Peyer's patch (tissue), 4 donors: ENCODE results near the gene MDC1.

Experiments used
- POLR2A ChIP-seq, 2 donors: fragments of 450-650 bp; IDR thresholded peaks; one replicate each; pipeline ENCODE4 v1.5.1; 2017; ENCODE audit warnings: antibody characterized with exemption in 2 of 2, mild to moderate bottlenecking in 2 of 2, moderate library complexity in 2 of 2
- TF ChIP-seq, protein P1 (sequence below), 6 experiments: fragments of 450-650 bp in 4 of 6; fragments of 200-600 bp in 2 of 6; sonication (generic) in 1 of 6; IDR thresholded peaks; one replicate each; pipeline ENCODE4 v1.5.1; 2017 to 2019; ENCODE audit warnings: antibody characterized with exemption in 6 of 6, mild to moderate bottlenecking in 3 of 6, moderate library complexity in 1 of 6

DNA sequence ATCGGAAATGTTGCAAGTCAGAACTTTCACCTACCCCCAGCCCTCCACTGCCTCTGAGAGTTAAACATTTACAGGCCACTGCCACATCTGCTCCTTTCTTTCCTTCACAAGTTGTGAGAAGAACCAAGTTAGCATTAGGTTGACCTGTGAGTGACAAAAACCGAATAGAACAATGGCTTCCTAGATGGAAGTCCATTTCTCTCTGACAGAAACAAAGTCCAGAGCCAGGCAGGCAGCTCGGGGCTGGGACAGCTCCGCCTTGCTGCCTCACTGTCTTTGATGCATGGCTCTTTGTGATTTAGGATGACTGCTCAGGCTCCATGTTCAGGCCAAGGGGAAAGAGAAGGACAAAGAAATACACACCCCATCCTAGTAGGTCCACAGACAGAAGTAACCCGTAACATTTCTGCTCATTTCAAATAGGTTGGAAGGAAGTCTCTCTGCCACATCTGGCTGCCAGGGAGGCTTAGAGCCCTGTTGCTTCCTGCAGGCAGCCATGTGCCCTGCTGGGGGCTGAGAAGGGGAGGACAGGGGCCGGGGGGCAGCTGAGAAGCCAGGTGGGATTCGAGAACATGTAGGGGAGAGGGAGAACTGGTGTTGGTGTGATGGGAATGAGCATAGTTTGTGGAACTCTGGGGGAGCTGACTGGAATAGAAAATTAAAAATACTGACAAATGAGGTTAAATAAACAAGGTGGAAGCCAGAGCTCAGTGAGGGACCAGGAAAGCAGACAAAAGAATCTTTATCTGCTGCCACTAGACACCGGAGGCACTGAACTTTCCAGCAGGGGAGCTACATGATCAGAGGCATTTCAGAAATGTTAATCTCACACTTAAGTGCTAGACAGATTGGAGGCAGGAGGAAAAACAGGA lies 46.8 kb upstream of the MDC1 start:
- TF ChIP-seq, protein P1, sequence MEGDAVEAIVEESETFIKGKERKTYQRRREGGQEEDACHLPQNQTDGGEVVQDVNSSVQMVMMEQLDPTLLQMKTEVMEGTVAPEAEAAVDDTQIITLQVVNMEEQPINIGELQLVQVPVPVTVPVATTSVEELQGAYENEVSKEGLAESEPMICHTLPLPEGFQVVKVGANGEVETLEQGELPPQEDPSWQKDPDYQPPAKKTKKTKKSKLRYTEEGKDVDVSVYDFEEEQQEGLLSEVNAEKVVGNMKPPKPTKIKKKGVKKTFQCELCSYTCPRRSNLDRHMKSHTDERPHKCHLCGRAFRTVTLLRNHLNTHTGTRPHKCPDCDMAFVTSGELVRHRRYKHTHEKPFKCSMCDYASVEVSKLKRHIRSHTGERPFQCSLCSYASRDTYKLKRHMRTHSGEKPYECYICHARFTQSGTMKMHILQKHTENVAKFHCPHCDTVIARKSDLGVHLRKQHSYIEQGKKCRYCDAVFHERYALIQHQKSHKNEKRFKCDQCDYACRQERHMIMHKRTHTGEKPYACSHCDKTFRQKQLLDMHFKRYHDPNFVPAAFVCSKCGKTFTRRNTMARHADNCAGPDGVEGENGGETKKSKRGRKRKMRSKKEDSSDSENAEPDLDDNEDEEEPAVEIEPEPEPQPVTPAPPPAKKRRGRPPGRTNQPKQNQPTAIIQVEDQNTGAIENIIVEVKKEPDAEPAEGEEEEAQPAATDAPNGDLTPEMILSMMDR (IDR thresholded peaks at IDR 0.05): peak in 1 of 6 experiments; percentile 14
- no peak for TF ChIP-seq POLR2A (IDR thresholded peaks at IDR 0.05)
